K562 (cell line): ENCODE measurements around the gene DNASE2B.

Source experiments
- MYC ChIP-seq, 2 experiments: fragments of 250-450 bp in 1 of 2; sonication (Bioruptor Pico) in 1 of 2; IDR thresholded peaks; 2 replicates each; pipeline versions ENCODE4 v1.5.1 to v1.6.1; 2012 to 2021; ENCODE audit warnings: low read depth in 2 of 2, borderline replicate concordance in 1 of 2, improper control_type of control experiment in 1 of 2, low read length in 1 of 2, mild to moderate bottlenecking in 1 of 2, moderate library complexity in 1 of 2
- REST ChIP-seq, 2 experiments: fragments of 450-650 bp; formaldehyde crosslinking in 1 of 2; IDR thresholded peaks; 2 replicates each; pipeline versions ENCODE4 v1.4.0 to v1.6.1; 2014 to 2020; ENCODE audit warnings: mild to moderate bottlenecking in 2 of 2, borderline replicate concordance in 1 of 2, low read depth in 1 of 2
- ZNF76 ChIP-seq: fragments of 250-450 bp; sonication (Bioruptor Pico); IDR thresholded peaks from 2 replicates; pipeline ENCODE4 v1.4.0; 2020; ENCODE audit warnings: mild to moderate bottlenecking, moderate library complexity, borderline replicate concordance

GRCh38 chr1:84386716-84387479, 11.4 kb upstream of the DNASE2B start:
- TF ChIP-seq MYC (IDR thresholded peaks at IDR 0.05; ENCODE audit: low read depth, low read length) (no peak), MYC (CRISPR knock-in tag; IDR thresholded peaks at IDR 0.05; ENCODE audit: borderline replicate concordance, low read depth) (no peak), ZNF76 (no peak), REST (IDR thresholded peaks at IDR 0.05; ENCODE audit: borderline replicate concordance) (no peak), REST (CRISPR knock-in tag; IDR thresholded peaks at IDR 0.05; ENCODE audit: low read depth) (no peak)
